ENCODE results near the gene PEG3. TPM values are rescaled to one million over a fixed set of nuclear protein-coding genes. Genes with fewer than 3 reads are reported as not detected.

Gene PEG3
- total RNA-seq, 1 experiment from 2014 or later, result 0.83 TPM

DNA sequence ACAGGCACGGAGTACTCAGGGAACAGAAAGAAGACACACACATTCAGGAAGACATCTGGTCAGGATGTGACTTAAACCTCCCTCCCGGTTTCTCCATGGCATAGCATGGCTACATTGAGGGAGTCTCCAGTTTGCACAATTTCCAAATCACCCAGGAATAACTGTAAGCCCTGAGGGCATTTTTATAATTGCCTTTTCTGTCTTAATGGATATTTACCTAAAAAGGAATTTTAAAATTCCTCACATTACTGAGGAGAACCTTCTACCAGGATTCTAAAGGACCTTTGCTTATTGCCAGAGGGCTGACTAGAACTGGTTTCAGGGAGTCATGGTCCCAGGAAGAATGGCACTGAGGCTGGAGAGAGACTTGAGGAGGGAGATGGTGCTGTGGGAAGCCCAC, 21.4 kb downstream of the PEG3 start:
- TF ChIP-seq NFE2L1 (CRISPR knock-in tag; IDR thresholded peaks at IDR 0.05) (no peak), NFATC4 (CRISPR knock-in tag; IDR thresholded peaks at IDR 0.05) (no peak), FOXP1 (CRISPR knock-in tag; IDR thresholded peaks at IDR 0.05; ENCODE audit: borderline replicate concordance) (no peak), MYBL2 (CRISPR knock-in tag; IDR thresholded peaks at IDR 0.05) (no peak), TCF7 (CRISPR knock-in tag; IDR thresholded peaks at IDR 0.05; ENCODE audit: low read depth) (no peak), FOXK1 (CRISPR knock-in tag; IDR thresholded peaks at IDR 0.05) (no peak)
- TF ChIP-seq, protein P1, sequence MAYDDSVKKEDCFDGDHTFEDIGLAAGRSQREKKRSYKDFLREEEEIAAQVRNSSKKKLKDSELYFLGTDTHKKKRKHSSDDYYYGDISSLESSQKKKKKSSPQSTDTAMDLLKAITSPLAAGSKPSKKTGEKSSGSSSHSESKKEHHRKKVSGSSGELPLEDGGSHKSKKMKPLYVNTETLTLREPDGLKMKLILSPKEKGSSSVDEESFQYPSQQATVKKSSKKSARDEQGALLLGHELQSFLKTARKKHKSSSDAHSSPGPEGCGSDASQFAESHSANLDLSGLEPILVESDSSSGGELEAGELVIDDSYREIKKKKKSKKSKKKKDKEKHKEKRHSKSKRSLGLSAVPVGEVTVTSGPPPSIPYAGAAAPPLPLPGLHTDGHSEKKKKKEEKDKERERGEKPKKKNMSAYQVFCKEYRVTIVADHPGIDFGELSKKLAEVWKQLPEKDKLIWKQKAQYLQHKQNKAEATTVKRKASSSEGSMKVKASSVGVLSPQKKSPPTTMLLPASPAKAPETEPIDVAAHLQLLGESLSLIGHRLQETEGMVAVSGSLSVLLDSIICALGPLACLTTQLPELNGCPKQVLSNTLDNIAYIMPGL (CRISPR knock-in tag; IDR thresholded peaks at IDR 0.05), result no peak
- TF ChIP-seq, protein P2, sequence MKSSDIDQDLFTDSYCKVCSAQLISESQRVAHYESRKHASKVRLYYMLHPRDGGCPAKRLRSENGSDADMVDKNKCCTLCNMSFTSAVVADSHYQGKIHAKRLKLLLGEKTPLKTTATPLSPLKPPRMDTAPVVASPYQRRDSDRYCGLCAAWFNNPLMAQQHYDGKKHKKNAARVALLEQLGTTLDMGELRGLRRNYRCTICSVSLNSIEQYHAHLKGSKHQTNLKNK (CRISPR knock-in tag; IDR thresholded peaks at IDR 0.05), result no peak
- TF ChIP-seq, protein P3, sequence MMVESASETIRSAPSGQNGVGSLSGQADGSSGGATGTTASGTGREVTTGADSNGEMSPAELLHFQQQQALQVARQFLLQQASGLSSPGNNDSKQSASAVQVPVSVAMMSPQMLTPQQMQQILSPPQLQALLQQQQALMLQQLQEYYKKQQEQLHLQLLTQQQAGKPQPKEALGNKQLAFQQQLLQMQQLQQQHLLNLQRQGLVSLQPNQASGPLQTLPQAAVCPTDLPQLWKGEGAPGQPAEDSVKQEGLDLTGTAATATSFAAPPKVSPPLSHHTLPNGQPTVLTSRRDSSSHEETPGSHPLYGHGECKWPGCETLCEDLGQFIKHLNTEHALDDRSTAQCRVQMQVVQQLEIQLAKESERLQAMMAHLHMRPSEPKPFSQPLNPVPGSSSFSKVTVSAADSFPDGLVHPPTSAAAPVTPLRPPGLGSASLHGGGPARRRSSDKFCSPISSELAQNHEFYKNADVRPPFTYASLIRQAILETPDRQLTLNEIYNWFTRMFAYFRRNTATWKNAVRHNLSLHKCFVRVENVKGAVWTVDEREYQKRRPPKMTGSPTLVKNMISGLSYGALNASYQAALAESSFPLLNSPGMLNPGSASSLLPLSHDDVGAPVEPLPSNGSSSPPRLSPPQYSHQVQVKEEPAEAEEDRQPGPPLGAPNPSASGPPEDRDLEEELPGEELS (CRISPR knock-in tag; IDR thresholded peaks at IDR 0.05), result no peak
- TF ChIP-seq, protein P4, sequence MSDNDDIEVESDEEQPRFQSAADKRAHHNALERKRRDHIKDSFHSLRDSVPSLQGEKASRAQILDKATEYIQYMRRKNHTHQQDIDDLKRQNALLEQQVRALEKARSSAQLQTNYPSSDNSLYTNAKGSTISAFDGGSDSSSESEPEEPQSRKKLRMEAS (CRISPR knock-in tag; IDR thresholded peaks at IDR 0.05), result no peak
- TF ChIP-seq, protein P5, sequence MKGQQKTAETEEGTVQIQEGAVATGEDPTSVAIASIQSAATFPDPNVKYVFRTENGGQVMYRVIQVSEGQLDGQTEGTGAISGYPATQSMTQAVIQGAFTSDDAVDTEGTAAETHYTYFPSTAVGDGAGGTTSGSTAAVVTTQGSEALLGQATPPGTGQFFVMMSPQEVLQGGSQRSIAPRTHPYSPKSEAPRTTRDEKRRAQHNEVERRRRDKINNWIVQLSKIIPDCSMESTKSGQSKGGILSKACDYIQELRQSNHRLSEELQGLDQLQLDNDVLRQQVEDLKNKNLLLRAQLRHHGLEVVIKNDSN (CRISPR knock-in tag; IDR thresholded peaks at IDR 0.05), result no peak
- no peak overlapping the region for H3K27ac Mint-ChIP-seq
- H3K4me3 Mint-ChIP-seq, result no peak overlapping the region
- ATAC-seq (no peak), DNase-seq (ENCODE audit: low spot score) (no peak)
- peaks cover 94% of the 10 kb centered on the region for H3K9me3 Mint-ChIP-seq
- peaks cover 94% of the 10 kb centered on the region for H3K36me3 Mint-ChIP-seq
- CTCF ChIA-PET, result no interaction called here
- POLR2A ChIA-PET, result no interaction called here
- H3K27me3 Mint-ChIP-seq (ENCODE audit: low read depth), result peaks cover 19% of the 10 kb centered on the region
- no peaks in the 10 kb centered on the region for H3K4me1 Mint-ChIP-seq

DNA sequence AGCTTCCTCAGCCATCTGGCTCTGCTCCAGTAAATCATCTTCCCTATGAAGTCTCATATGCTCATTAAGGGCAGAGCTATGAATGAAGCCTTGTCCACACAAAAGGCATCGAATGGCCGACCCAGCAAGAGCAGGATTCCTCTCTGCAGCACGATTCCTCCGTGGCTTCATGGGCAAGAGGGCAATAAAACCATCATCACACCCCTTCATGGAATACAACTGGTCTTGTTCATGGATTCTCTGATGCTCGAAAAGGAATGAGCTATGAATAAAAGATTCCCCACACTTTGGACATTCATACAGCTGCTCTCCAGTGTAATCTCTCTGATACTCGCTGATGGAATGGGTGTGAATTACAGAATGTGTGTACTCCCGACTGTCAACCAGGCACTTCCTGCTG, 25.9 kb downstream of the PEG3 start:
- DNase-seq (ENCODE audit: low spot score), result no peak
- peaks cover 95% of the 10 kb centered on the region for H3K9me3 Mint-ChIP-seq
- H3K4me3 Mint-ChIP-seq, result no peak overlapping the region
- peaks cover 16% of the 10 kb centered on the region for H3K27me3 Mint-ChIP-seq (ENCODE audit: low read depth)
- ChIA-PET POLR2A (no interaction called here), CTCF (no interaction called here)
- ATAC-seq, result no peak
- H3K36me3 Mint-ChIP-seq, result peaks cover 88% of the 10 kb centered on the region
- H3K4me1 Mint-ChIP-seq, result no peaks in the 10 kb centered on the region
- TF ChIP-seq ZNF232 (CRISPR knock-in tag; IDR thresholded peaks at IDR 0.05), result no peak
- TF ChIP-seq TEAD4 (CRISPR knock-in tag; IDR thresholded peaks at IDR 0.05), result no peak
- TF ChIP-seq ZNF121 (CRISPR knock-in tag; IDR thresholded peaks at IDR 0.05), result no peak
- TF ChIP-seq, protein P6, sequence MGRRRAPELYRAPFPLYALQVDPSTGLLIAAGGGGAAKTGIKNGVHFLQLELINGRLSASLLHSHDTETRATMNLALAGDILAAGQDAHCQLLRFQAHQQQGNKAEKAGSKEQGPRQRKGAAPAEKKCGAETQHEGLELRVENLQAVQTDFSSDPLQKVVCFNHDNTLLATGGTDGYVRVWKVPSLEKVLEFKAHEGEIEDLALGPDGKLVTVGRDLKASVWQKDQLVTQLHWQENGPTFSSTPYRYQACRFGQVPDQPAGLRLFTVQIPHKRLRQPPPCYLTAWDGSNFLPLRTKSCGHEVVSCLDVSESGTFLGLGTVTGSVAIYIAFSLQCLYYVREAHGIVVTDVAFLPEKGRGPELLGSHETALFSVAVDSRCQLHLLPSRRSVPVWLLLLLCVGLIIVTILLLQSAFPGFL (CRISPR knock-in tag; IDR thresholded peaks at IDR 0.05; ENCODE audit: borderline replicate concordance), result no peak
- TF ChIP-seq, protein P7, sequence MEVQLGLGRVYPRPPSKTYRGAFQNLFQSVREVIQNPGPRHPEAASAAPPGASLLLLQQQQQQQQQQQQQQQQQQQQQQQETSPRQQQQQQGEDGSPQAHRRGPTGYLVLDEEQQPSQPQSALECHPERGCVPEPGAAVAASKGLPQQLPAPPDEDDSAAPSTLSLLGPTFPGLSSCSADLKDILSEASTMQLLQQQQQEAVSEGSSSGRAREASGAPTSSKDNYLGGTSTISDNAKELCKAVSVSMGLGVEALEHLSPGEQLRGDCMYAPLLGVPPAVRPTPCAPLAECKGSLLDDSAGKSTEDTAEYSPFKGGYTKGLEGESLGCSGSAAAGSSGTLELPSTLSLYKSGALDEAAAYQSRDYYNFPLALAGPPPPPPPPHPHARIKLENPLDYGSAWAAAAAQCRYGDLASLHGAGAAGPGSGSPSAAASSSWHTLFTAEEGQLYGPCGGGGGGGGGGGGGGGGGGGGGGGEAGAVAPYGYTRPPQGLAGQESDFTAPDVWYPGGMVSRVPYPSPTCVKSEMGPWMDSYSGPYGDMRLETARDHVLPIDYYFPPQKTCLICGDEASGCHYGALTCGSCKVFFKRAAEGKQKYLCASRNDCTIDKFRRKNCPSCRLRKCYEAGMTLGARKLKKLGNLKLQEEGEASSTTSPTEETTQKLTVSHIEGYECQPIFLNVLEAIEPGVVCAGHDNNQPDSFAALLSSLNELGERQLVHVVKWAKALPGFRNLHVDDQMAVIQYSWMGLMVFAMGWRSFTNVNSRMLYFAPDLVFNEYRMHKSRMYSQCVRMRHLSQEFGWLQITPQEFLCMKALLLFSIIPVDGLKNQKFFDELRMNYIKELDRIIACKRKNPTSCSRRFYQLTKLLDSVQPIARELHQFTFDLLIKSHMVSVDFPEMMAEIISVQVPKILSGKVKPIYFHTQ (CRISPR knock-in tag; IDR thresholded peaks at IDR 0.05), result no peak
- TF ChIP-seq GTF2I (CRISPR knock-in tag; conservative IDR thresholded peaks at IDR 0.05), result no peak
- TF ChIP-seq CBFB (CRISPR knock-in tag; IDR thresholded peaks at IDR 0.05; ENCODE audit: low read depth), result no peak
- TF ChIP-seq, protein P8, sequence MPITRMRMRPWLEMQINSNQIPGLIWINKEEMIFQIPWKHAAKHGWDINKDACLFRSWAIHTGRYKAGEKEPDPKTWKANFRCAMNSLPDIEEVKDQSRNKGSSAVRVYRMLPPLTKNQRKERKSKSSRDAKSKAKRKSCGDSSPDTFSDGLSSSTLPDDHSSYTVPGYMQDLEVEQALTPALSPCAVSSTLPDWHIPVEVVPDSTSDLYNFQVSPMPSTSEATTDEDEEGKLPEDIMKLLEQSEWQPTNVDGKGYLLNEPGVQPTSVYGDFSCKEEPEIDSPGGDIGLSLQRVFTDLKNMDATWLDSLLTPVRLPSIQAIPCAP (CRISPR knock-in tag; IDR thresholded peaks at IDR 0.05), result no peak
- TF ChIP-seq TCF7 (CRISPR knock-in tag; IDR thresholded peaks at IDR 0.05; ENCODE audit: low read depth), result no peak
- no peak for TF ChIP-seq FOXJ3 (CRISPR knock-in tag; IDR thresholded peaks at IDR 0.05; ENCODE audit: borderline replicate concordance)
- H3K27ac Mint-ChIP-seq, result no peak overlapping the region

Data from WTC11 (cell line).